ENCODE data around the gene LPAR1. TPM values are rescaled to one million over a fixed set of nuclear protein-coding genes. Genes with fewer than 3 reads are reported as not detected.

LPAR1 gene
- total and polyA plus RNA-seq, 10 donors = 8.1 to 63.8 (median 34.4) TPM

GRCh38 chr9:110971234-110971633 is 67.0 kb downstream of the LPAR1 start:
- WGBS, 5 donors = 83 to 95% (median 92%) methylated on average over 2 of the region's 2 CpGs
- Histone ChIP-seq H3K4me3 (no peak overlapping the region), H3K27ac (no peak overlapping the region), H3K27me3 (replicated peaks in 1 of 7) (no peaks in the 10 kb centered on the region), H3K36me3 (peaks cover 0 to 15% (median 0%) of the 10 kb centered on the region in 6 donors), H3K9me3 (no peaks in the 10 kb centered on the region), H3K4me1 (peaks cover 0 to 18% (median 0%) of the 10 kb centered on the region in 6 donors)
- DNase-seq = no peak
- no peak for TF ChIP-seq POLR2A (IDR thresholded peaks at IDR 0.05)
- TF ChIP-seq CTCF (IDR thresholded peaks at IDR 0.05 in 8 of 11, conservative IDR thresholded peaks at IDR 0.05 in 3 of 11) = no peak
- TF ChIP-seq POLR2AphosphoS5 (IDR thresholded peaks at IDR 0.05) = no peak
- intact Hi-C loops (cut with DNase I; ENCODE audit: low total_unique reads) = no loop called here

- H3K9me3 ChIP-seq = peaks cover 0 to 5% (median 0%) of the 10 kb centered on the region in 8 donors
- intact Hi-C loops (cut with DNase I; ENCODE audit: low total_unique reads) = no loop called here
- TF ChIP-seq POLR2A (IDR thresholded peaks at IDR 0.05) (no peak), CTCF (IDR thresholded peaks at IDR 0.05 in 8 of 11, conservative IDR thresholded peaks at IDR 0.05 in 3 of 11) (no peak), POLR2AphosphoS5 (IDR thresholded peaks at IDR 0.05) (no peak)
- H3K4me3 ChIP-seq = no peak overlapping the region
- 91 to 97% (median 96%) methylated on average over 4 of the region's 4 CpGs for WGBS, 5 donors
- no peaks in the 10 kb centered on the region for H3K27me3 ChIP-seq (replicated peaks in 1 of 7)
- peaks cover 0 to 15% (median 0%) of the 10 kb centered on the region in 6 donors for H3K36me3 ChIP-seq
- no peak overlapping the region for H3K27ac ChIP-seq
- no peak for DNase-seq
- peaks cover 0 to 8% (median 0%) of the 10 kb centered on the region in 6 donors for H3K4me1 ChIP-seq
Measured at GRCh38 chr9:110969971-110970386, 68.3 kb downstream of the LPAR1 start.

- peaks cover 0 to 5% (median 0%) of the 10 kb centered on the region in 8 donors for H3K9me3 ChIP-seq
Measured at GRCh38 chr9:110968096-110968495, 70.2 kb downstream of the LPAR1 start.

GRCh38 chr9:110967196-110967595 is 71.1 kb downstream of the LPAR1 start:
- 78 to 88% (median 83%) methylated on average over 2 of the region's 2 CpGs for WGBS, 5 donors
- Histone ChIP-seq H3K27ac (no peak overlapping the region), H3K36me3 (peaks cover 0 to 15% (median 0%) of the 10 kb centered on the region in 6 donors), H3K4me3 (no peak overlapping the region), H3K27me3 (replicated peaks in 1 of 7) (no peaks in the 10 kb centered on the region), H3K9me3 (peaks cover 0 to 5% (median 0%) of the 10 kb centered on the region in 8 donors), H3K4me1 (no peaks in the 10 kb centered on the region)
- intact Hi-C loops (cut with DNase I; ENCODE audit: low total_unique reads) = no loop called here
- DNase-seq = no peak
- no peak for TF ChIP-seq CTCF (IDR thresholded peaks at IDR 0.05 in 8 of 11, conservative IDR thresholded peaks at IDR 0.05 in 3 of 11)
- TF ChIP-seq POLR2A (IDR thresholded peaks at IDR 0.05) = no peak
- TF ChIP-seq POLR2AphosphoS5 (IDR thresholded peaks at IDR 0.05) = no peak

More at GRCh38 chr9:110968096-110968495, 70.2 kb downstream of the LPAR1 start:
- H3K36me3 ChIP-seq = peaks cover 0 to 15% (median 0%) of the 10 kb centered on the region in 6 donors
- no peak overlapping the region for H3K27ac ChIP-seq
- intact Hi-C loops (cut with DNase I; ENCODE audit: low total_unique reads) = no loop called here
- no peaks in the 10 kb centered on the region for H3K27me3 ChIP-seq (replicated peaks in 1 of 7)
- 85 to 95% (median 90%) methylated on average over 4 of the region's 4 CpGs for WGBS, 5 donors
- DNase-seq = no peak
- H3K4me3 ChIP-seq = no peak overlapping the region
- no peak for TF ChIP-seq POLR2AphosphoS5 (IDR thresholded peaks at IDR 0.05)
- no peak for TF ChIP-seq POLR2A (IDR thresholded peaks at IDR 0.05)
- no peaks in the 10 kb centered on the region for H3K4me1 ChIP-seq
